Thymus (tissue), 11 donors: ENCODE results near the gene C13orf42. TPM values are rescaled to one million over a fixed set of nuclear protein-coding genes. Genes with fewer than 3 reads are reported as not detected.
"Not testable (repeated sequence)": the region's sequence is repeated elsewhere in the genome, so short reads cannot be mapped to it uniquely, and the experiment has no call there.

Experiments used
- DNase-seq, 9 donors: peaks; one replicate each; pipeline ENCODE4 v3.0.0-alpha.2; 2013; ENCODE audit warnings: low spot score in 9 of 9, low read depth in 6 of 9, missing footprints in 1 of 9
- H3K27ac ChIP-seq, 2 donors: one replicate each; pipeline ENCODE4 v1.5.1; 2013; ENCODE audit warnings: control low read depth in 1 of 2, low read depth in 1 of 2, low read length in 1 of 2, mild to moderate bottlenecking in 1 of 2, moderate library complexity in 1 of 2
- H3K27me3 ChIP-seq, 2 donors: one replicate each; pipeline ENCODE4 v1.5.1; 2013; ENCODE audit warnings: low read length in 1 of 2; ENCODE audit not compliant: control insufficient read depth in 2 of 2, insufficient read depth in 1 of 2
- H3K36me3 ChIP-seq, 2 donors: one replicate each; pipeline ENCODE4 v1.5.1; 2013; ENCODE audit warnings: low read length in 1 of 2, mild to moderate bottlenecking in 1 of 2, moderate library complexity in 1 of 2; ENCODE audit not compliant: control insufficient read depth in 2 of 2, insufficient read depth in 2 of 2
- H3K4me1 ChIP-seq, 2 donors: one replicate each; pipeline ENCODE4 v1.5.1; 2013; ENCODE audit warnings: low read length in 2 of 2; ENCODE audit not compliant: control insufficient read depth in 2 of 2, insufficient read depth in 2 of 2
- H3K4me3 ChIP-seq, 2 donors: one replicate each; pipeline ENCODE4 v1.5.1; 2013; ENCODE audit warnings: low read length in 2 of 2, control low read depth in 1 of 2, mild to moderate bottlenecking in 1 of 2
- H3K9me3 ChIP-seq, 2 donors: one replicate each; pipeline ENCODE4 v1.5.1; 2013; ENCODE audit warnings: low read length in 1 of 2, mild to moderate bottlenecking in 1 of 2; ENCODE audit not compliant: control insufficient read depth in 2 of 2, insufficient read depth in 1 of 2
- WGBS: extraction: QIAGEN DNeasy Blood & Tissue Kit; methylation state at CpG from one replicate; pipeline ENCODE4 v1.1.7; 2013; 5-methylcytosine and 5-hydroxymethylcytosine counted together
- polyA plus RNA-seq: library from polyadenylated mRNA; stranded (reverse); fragments of 200-250 nt; gene quantifications from one replicate; pipeline ENCODE4 v1.2.3, GENCODE V29; 2013
- total RNA-seq: library from RNA; stranded (reverse); fragments of 120-200 nt; gene quantifications from one replicate; pipeline ENCODE4 v1.2.4, GENCODE V29; 2013
- donor health status: healthy.

C13orf42 gene
- total and polyA plus RNA-seq, 2 donors = 0.05 TPM

- Histone ChIP-seq H3K27ac (no peak overlapping the region), H3K36me3 (no peaks in the 10 kb centered on the region), H3K4me3 (no peak overlapping the region), H3K4me1 (no peaks in the 10 kb centered on the region), H3K27me3 (no peaks in the 10 kb centered on the region), H3K9me3 (no peaks in the 10 kb centered on the region)
- 96% methylated on average over 4 of the region's 4 CpGs for WGBS
- no peak for DNase-seq
These were observed 6.0 kb downstream of the C13orf42 start for GRCh38 chr13:51105046-51105445.

- H3K27ac ChIP-seq = no peak overlapping the region
- no peak overlapping the region for H3K4me3 ChIP-seq
- DNase-seq = no peak
- no peaks in the 10 kb centered on the region for H3K27me3 ChIP-seq
- H3K9me3 ChIP-seq = no peaks in the 10 kb centered on the region
- no peaks in the 10 kb centered on the region for H3K36me3 ChIP-seq
- 96% methylated on average over 5 of the region's 5 CpGs for WGBS
- H3K4me1 ChIP-seq = no peaks in the 10 kb centered on the region
These were observed 9.3 kb downstream of the C13orf42 start for GRCh38 chr13:51101636-51102235.

- H3K36me3 ChIP-seq = no peaks in the 10 kb centered on the region
- no peaks in the 10 kb centered on the region for H3K4me1 ChIP-seq
- H3K27me3 ChIP-seq = no peaks in the 10 kb centered on the region
- no peaks in the 10 kb centered on the region for H3K9me3 ChIP-seq
- DNase-seq = no peak
- 94% methylated on average over 4 of the region's 4 CpGs for WGBS
- no peak overlapping the region for H3K27ac ChIP-seq
- H3K4me3 ChIP-seq = no peak overlapping the region
These were observed 13.6 kb downstream of the C13orf42 start for GRCh38 chr13:51097353-51098043.

- WGBS = 95% methylated on average over 1 of the region's 1 CpG
- Histone ChIP-seq H3K27ac (no peak overlapping the region), H3K4me3 (no peak overlapping the region), H3K9me3 (no peaks in the 10 kb centered on the region), H3K27me3 (no peaks in the 10 kb centered on the region), H3K36me3 (no peaks in the 10 kb centered on the region), H3K4me1 (no peaks in the 10 kb centered on the region)
- DNase-seq = no peak
These were observed 14.9 kb downstream of the C13orf42 start for GRCh38 chr13:51096131-51096530.

- WGBS = over 99% methylated on average over 4 of the region's 4 CpGs
- H3K4me3 ChIP-seq = no peak overlapping the region
- H3K4me1 ChIP-seq = no peaks in the 10 kb centered on the region
- H3K27me3 ChIP-seq = no peaks in the 10 kb centered on the region
- H3K9me3 ChIP-seq = no peaks in the 10 kb centered on the region
- no peaks in the 10 kb centered on the region for H3K36me3 ChIP-seq
- no peak for DNase-seq
- no peak overlapping the region for H3K27ac ChIP-seq
These were observed 17.5 kb downstream of the C13orf42 start for GRCh38 chr13:51093574-51093973.

- no peak for DNase-seq
- no peaks in the 10 kb centered on the region for H3K4me1 ChIP-seq
- 91% methylated on average over 4 of the region's 4 CpGs for WGBS
- no peak overlapping the region for H3K27ac ChIP-seq
- H3K36me3 ChIP-seq = no peaks in the 10 kb centered on the region
- no peak overlapping the region for H3K4me3 ChIP-seq
- no peaks in the 10 kb centered on the region for H3K9me3 ChIP-seq
- no peaks in the 10 kb centered on the region for H3K27me3 ChIP-seq
These were observed 19.2 kb downstream of the C13orf42 start for GRCh38 chr13:51091839-51092238.

GRCh38 chr13:51083706-51084105 lies 27.4 kb downstream of the C13orf42 start:
- Histone ChIP-seq H3K27me3 (no peaks in the 10 kb centered on the region), H3K4me1 (no peaks in the 10 kb centered on the region), H3K36me3 (no peaks in the 10 kb centered on the region), H3K4me3 (no peak overlapping the region), H3K9me3 (peaks cover 0 to 3% of the 10 kb centered on the region in 2 donors), H3K27ac (no peak overlapping the region)
- DNase-seq = no peak
- WGBS = 98% methylated on average over 5 of the region's 5 CpGs

GRCh38 chr13:51080478-51081065 lies 30.5 kb downstream of the C13orf42 start:
- not testable (repeated sequence) for H3K36me3 ChIP-seq, H3K4me1 ChIP-seq, H3K27me3 ChIP-seq, H3K27ac ChIP-seq, DNase-seq, H3K9me3 ChIP-seq, H3K4me3 ChIP-seq
- WGBS = 93% methylated on average over 9 of the region's 23 CpGs

- DNase-seq = no peak
- H3K27ac ChIP-seq = no peak overlapping the region
- no peaks in the 10 kb centered on the region for H3K36me3 ChIP-seq
- WGBS = 98% methylated on average over 8 of the region's 8 CpGs
- no peaks in the 10 kb centered on the region for H3K27me3 ChIP-seq
- H3K4me3 ChIP-seq = no peak overlapping the region
- H3K9me3 ChIP-seq = no peaks in the 10 kb centered on the region
- H3K4me1 ChIP-seq = peaks cover 2 to 12% of the 10 kb centered on the region in 2 donors
These were observed 39.6 kb downstream of the C13orf42 start for GRCh38 chr13:51071493-51071892.
